SH-SY5Y (cell line): ENCODE data around the gene XRCC5.

Experiments
- GATA2 ChIP-seq: IDR thresholded peaks from 2 replicates; pipeline ENCODE4 v1.6.1; 2011; ENCODE audit warnings: mild to moderate bottlenecking, low read depth, low read length
- GATA3 ChIP-seq: IDR thresholded peaks from 2 replicates; pipeline ENCODE4 v1.6.1; 2011; ENCODE audit warnings: low read depth, mild to moderate bottlenecking, low read length, moderate library complexity

- TF ChIP-seq GATA2 (no peak), GATA3 (no peak)
These were observed 5.8 kb downstream of the XRCC5 start for GRCh38 chr2:216114714-216115531.
